ENCODE results near the gene TTC38.
"Not testable (repeated sequence)": the region's sequence is repeated elsewhere in the genome, so short reads cannot be mapped to it uniquely, and the experiment has no call there.

Gene TTC38

GRCh38 chr22:46309526-46310085 is 41.8 kb downstream of the TTC38 start:
- TF ChIP-seq CTCF (conservative IDR thresholded peaks at IDR 0.05; ENCODE audit: low read depth, low read length), result no peak
- no peak overlapping the region for H3K4me3 ChIP-seq (ENCODE audit: low read depth, low read length)

GRCh38 chr22:46312056-46312455 is 44.2 kb downstream of the TTC38 start:
- DNase-seq (ENCODE audit: low read depth), result no peak
- no peak overlapping the region for H3K4me3 ChIP-seq (ENCODE audit: low read depth, low read length)
- no peak for TF ChIP-seq CTCF (conservative IDR thresholded peaks at IDR 0.05; ENCODE audit: low read depth, low read length)

More at GRCh38 chr22:46309526-46310085, 41.8 kb downstream of the TTC38 start:
- DNase-seq (ENCODE audit: low read depth), result no peak

- not testable (repeated sequence) for H3K4me3 ChIP-seq (ENCODE audit: low read depth, low read length); DNase-seq (ENCODE audit: low read depth)
These were observed 45.0 kb downstream of the TTC38 start for GRCh38 chr22:46312848-46313247.

- TF ChIP-seq CTCF (conservative IDR thresholded peaks at IDR 0.05; ENCODE audit: low read depth, low read length), result no peak
- no peak for DNase-seq (ENCODE audit: low read depth)
- no peak overlapping the region for H3K4me3 ChIP-seq (ENCODE audit: low read depth, low read length)
These were observed 48.2 kb downstream of the TTC38 start for GRCh38 chr22:46315976-46316375.

GRCh38 chr22:46317646-46318045 is 49.8 kb downstream of the TTC38 start:
- DNase-seq (ENCODE audit: low read depth), result no peak
- TF ChIP-seq CTCF (conservative IDR thresholded peaks at IDR 0.05; ENCODE audit: low read depth, low read length), result no peak
- no peak overlapping the region for H3K4me3 ChIP-seq (ENCODE audit: low read depth, low read length)

- no peak for DNase-seq (ENCODE audit: low read depth)
- H3K4me3 ChIP-seq (ENCODE audit: low read depth, low read length), result no peak overlapping the region
- TF ChIP-seq CTCF (conservative IDR thresholded peaks at IDR 0.05; ENCODE audit: low read depth, low read length), result no peak
These were observed 50.8 kb downstream of the TTC38 start for GRCh38 chr22:46318576-46318975.

- DNase-seq (ENCODE audit: low read depth), result no peak
- H3K4me3 ChIP-seq (ENCODE audit: low read depth, low read length), result no peak overlapping the region
- no peak for TF ChIP-seq CTCF (conservative IDR thresholded peaks at IDR 0.05; ENCODE audit: low read depth, low read length)
These were observed 51.5 kb downstream of the TTC38 start for GRCh38 chr22:46319319-46319718.

All from choroid plexus epithelial cell (primary cell).